B cell (primary cell): Measurements from ENCODE around the gene ARIH2. TPM values are rescaled to one million over a fixed set of nuclear protein-coding genes. Genes with fewer than 3 reads are reported as not detected.

Source experiments
- ATAC-seq: fragments of 200-7000 bp; cut with Tn5 transposase; one replicate; pipeline ENCODE4 v1.10.0; 2021; ENCODE audit warnings: low read depth, mild to moderate bottlenecking, moderate number of reproducible peaks, moderate library complexity
- CTCF ChIA-PET: fragments of 350-600 bp; sonication (Branson Sonifier 250); formaldehyde crosslinking; loops from one replicate; lab custom pipeline; 2021; ENCODE audit warnings: antibody characterized with exemption, inconsistent platforms; lab: Charles Lee
- POLR2A ChIA-PET: fragments of 350-600 bp; sonication (Branson Sonifier 250); formaldehyde crosslinking; loops from one replicate; lab custom pipeline; 2021; ENCODE audit warnings: antibody characterized with exemption; lab: Charles Lee
- DNase-seq: peaks from one replicate; pipeline ENCODE4 v3.0.0; 2013
- H2AFZ ChIP-seq: 2 replicates; pipeline ENCODE4 v1.6.1; 2012; ENCODE audit warnings: mild to moderate bottlenecking, low read depth, low read length; ENCODE audit not compliant: insufficient read depth, poor library complexity, severe bottlenecking
- H3K27ac ChIP-seq, 2 donors: 1 replicate in 1 of 2; 2 replicates in 1 of 2; pipeline ENCODE4 v1.5.1; 2012 to 2013; ENCODE audit warnings: low read length in 2 of 2, mild to moderate bottlenecking in 2 of 2, moderate library complexity in 1 of 2
- H3K27me3 ChIP-seq, 4 experiments: fragments of 200-600 bp in 1 of 4; sonication (generic) in 1 of 4; replicated peaks in 1 of 4; 1 replicate in 2 of 4; 2 replicates in 2 of 4; pipeline versions ENCODE4 v1.6.1 to v1.7.0; 2013 to 2016; ENCODE audit warnings: low read length in 3 of 4, mild to moderate bottlenecking in 2 of 4, mixed read lengths in 1 of 4, moderate library complexity in 1 of 4; ENCODE audit not compliant: insufficient read depth in 4 of 4, control insufficient read depth in 3 of 4; ENCODE audit errors: control extremely low read depth in 1 of 4
- H3K36me3 ChIP-seq, 2 experiments: replicated peaks in 1 of 2; 1 replicate in 1 of 2; 2 replicates in 1 of 2; pipeline versions ENCODE4 v1.6.1 to v1.7.1; 2013; ENCODE audit warnings: low read length in 1 of 2; ENCODE audit not compliant: insufficient read depth in 2 of 2, control insufficient read depth in 1 of 2; ENCODE audit errors: control extremely low read depth in 1 of 2, extremely low read depth in 1 of 2
- H3K4me1 ChIP-seq, 2 donors: fragments of 200-600 bp in 1 of 2; sonication (generic) in 1 of 2; 1 replicate in 1 of 2; 2 replicates in 1 of 2; pipeline versions ENCODE4 v1.5.1 to v1.6.1; 2013 to 2017; ENCODE audit warnings: low read length in 2 of 2; ENCODE audit not compliant: control insufficient read depth in 2 of 2, insufficient read depth in 2 of 2
- H3K4me2 ChIP-seq: replicated peaks from 2 replicates; pipeline ENCODE3; 2012; ENCODE audit warnings: mild to moderate bottlenecking, low read depth, low read length; ENCODE audit not compliant: poor library complexity, severe bottlenecking
- H3K4me3 ChIP-seq, 5 experiments: fragments of 200-600 bp in 1 of 5; sonication (generic) in 1 of 5; 1 replicate in 3 of 5; 2 replicates in 2 of 5; pipeline versions ENCODE4 v1.5.1 to v1.7.0; 2011 to 2016; ENCODE audit warnings: low read length in 4 of 5, mild to moderate bottlenecking in 4 of 5, low read depth in 2 of 5, control low read depth in 1 of 5, moderate library complexity in 1 of 5; ENCODE audit not compliant: insufficient read depth in 1 of 5; ENCODE audit errors: control extremely low read depth in 1 of 5, extremely low read depth in 1 of 5
- H3K79me2 ChIP-seq: fragments of 200-600 bp; sonication (generic); one replicate; pipeline ENCODE4 v1.6.0; 2016; ENCODE audit warnings: low read length; ENCODE audit not compliant: control insufficient read depth, insufficient read depth
- H3K9ac ChIP-seq: fragments of 200-600 bp; sonication (generic); 2 replicates; pipeline ENCODE4 v1.6.1; 2017; ENCODE audit warnings: mild to moderate bottlenecking, low read length, moderate library complexity
- H3K9me3 ChIP-seq, 3 donors: one replicate each; pipeline versions ENCODE4 v1.6.1 to v1.7.1; 2013; ENCODE audit warnings: low read length in 2 of 3; ENCODE audit not compliant: control insufficient read depth in 2 of 3, insufficient read depth in 1 of 3; ENCODE audit errors: control extremely low read depth in 1 of 3
- H4K20me1 ChIP-seq: 2 replicates; pipeline ENCODE4 v1.6.0; 2012; ENCODE audit warnings: mild to moderate bottlenecking, low read length; ENCODE audit not compliant: insufficient read depth, control insufficient read depth, poor library complexity, severe bottlenecking
- H3K27ac Mint-ChIP-seq: one replicate; pipeline ENCODE4 v1.8.0; 2021; ENCODE audit warnings: mixed read lengths
- H3K27me3 Mint-ChIP-seq: one replicate; pipeline ENCODE4 v1.8.0; 2021; ENCODE audit warnings: mixed read lengths
- H3K4me1 Mint-ChIP-seq: one replicate; pipeline ENCODE4 v1.8.0; 2021; ENCODE audit warnings: mixed read lengths
- H3K4me3 Mint-ChIP-seq: one replicate; pipeline ENCODE4 v1.8.0; 2021; ENCODE audit warnings: mixed read lengths
- H3K9me3 Mint-ChIP-seq: one replicate; pipeline ENCODE4 v1.8.0; 2022; ENCODE audit warnings: mixed read lengths; ENCODE audit not compliant: insufficient read depth
- CTCF ChIP-seq: fragments of 200-600 bp; IDR thresholded peaks from one replicate; pipeline ENCODE4 v1.8.0; 2022; ENCODE audit warnings: antibody characterized with exemption, mild to moderate bottlenecking
- EZH2 ChIP-seq: IDR thresholded peaks from 2 replicates; pipeline ENCODE4 v1.6.1; 2012; ENCODE audit warnings: borderline replicate concordance, low read depth, mild to moderate bottlenecking, moderate library complexity, low read length; ENCODE audit not compliant: insufficient read depth, poor library complexity, severe bottlenecking
- WGBS: methylation state at CpG from one replicate; pipeline ENCODE4 v1.1.5; 2013; ENCODE audit warnings: missing lambda C conversion rate; ENCODE audit not compliant: insufficient coverage; 5-methylcytosine and 5-hydroxymethylcytosine counted together
- intact Hi-C: fragments of 100-400 bp; cut with micrococcal nuclease; formaldehyde crosslinking; loops from one replicate; pipeline ENCODE4 v1.10.0; 2022
- polyA plus RNA-seq: library from polyadenylated mRNA; depleted of rRNA; stranded (reverse); fragments of >200 nt; gene quantifications from 2 replicates; pipeline ENCODE4 v1.2.3, GENCODE V29; 2012
- total RNA-seq, 2 donors: library from RNA; stranded (reverse); fragments of 120-200 nt in 1 of 2; gene quantifications; 1 replicate in 1 of 2; 2 replicates in 1 of 2; pipeline versions ENCODE4 v1.2.3 to v1.2.4, GENCODE V29; 2013 to 2022

The ARIH2 gene
- total and polyA plus RNA-seq, 2 donors (not counting 1 experiment from before 2014, with no cell fraction given): 114 to 148 TPM

GRCh38 chr3:48891606-48892005 is 27.0 kb upstream of the ARIH2 start:
- no peak for ATAC-seq
- Histone ChIP-seq H3K4me3 (no peak overlapping the region), H3K9ac (no peak overlapping the region), H3K79me2 (peaks cover 33% of the 10 kb centered on the region), H3K27ac (no peak overlapping the region), H3K36me3 (peaks cover 5 to 6% of the 10 kb centered on the region in 2 experiments), H3K4me1 (no peaks in the 10 kb centered on the region), H3K27me3 (no peaks in the 10 kb centered on the region), H4K20me1 (no peaks in the 10 kb centered on the region), H3K9me3 (no peaks in the 10 kb centered on the region), H3K4me2 (no peak overlapping the region), H2AFZ (no peak overlapping the region)
- POLR2A ChIA-PET: no interaction called here
- Mint-ChIP-seq H3K27ac (no peak overlapping the region), H3K9me3 (no peaks in the 10 kb centered on the region), H3K27me3 (no peaks in the 10 kb centered on the region), H3K4me1 (no peaks in the 10 kb centered on the region), H3K4me3 (no peak overlapping the region)
- CTCF ChIA-PET: no interaction called here
- intact Hi-C loops: no loop called here
- DNase-seq: no peak
- WGBS: 100% methylated on average over 8 of the region's 8 CpGs
- TF ChIP-seq EZH2: no peak
- no peak for TF ChIP-seq CTCF

DNA sequence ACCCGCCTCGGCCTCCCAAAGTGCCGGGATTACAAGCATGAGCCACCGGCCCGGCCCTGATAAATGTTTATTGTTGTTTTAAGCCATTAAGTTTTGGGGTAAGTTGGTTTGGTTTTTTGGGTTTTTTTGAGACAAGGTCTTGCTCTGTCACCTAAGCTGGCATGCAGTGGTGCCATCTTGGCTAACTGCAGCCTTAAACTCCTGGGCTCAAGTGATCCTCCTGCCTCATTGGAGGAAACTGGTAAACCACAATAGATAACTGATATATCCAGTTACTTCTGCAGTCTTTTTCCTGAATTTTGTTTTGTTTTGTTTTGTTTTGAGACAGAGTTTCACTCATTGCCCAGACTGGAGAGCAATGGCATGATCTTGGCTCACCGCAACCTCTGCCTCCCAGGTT is 24.1 kb upstream of the ARIH2 start:
- no peak overlapping the region for H3K9ac ChIP-seq
- no peak overlapping the region for H3K27ac ChIP-seq
- DNase-seq (no peak), ATAC-seq (no peak)
- no peaks in the 10 kb centered on the region for H3K27me3 ChIP-seq
- TF ChIP-seq EZH2: no peak
- TF ChIP-seq CTCF: no peak
- peaks cover 17 to 19% of the 10 kb centered on the region in 2 donors for H3K4me1 ChIP-seq
- no peaks in the 10 kb centered on the region for H4K20me1 ChIP-seq
- no peaks in the 10 kb centered on the region for H3K27me3 Mint-ChIP-seq
- H3K36me3 ChIP-seq: peaks cover 0 to 4% of the 10 kb centered on the region in 2 experiments
- H3K4me3 ChIP-seq: no peak overlapping the region
- H3K9me3 ChIP-seq: no peaks in the 10 kb centered on the region
- CTCF ChIA-PET: interaction anchor here (1.2 kb wide), 1 partner anchor 155 kb away, joined by 3 read pairs; no protein-coding TSS in a partner anchor
- H3K9me3 Mint-ChIP-seq: no peaks in the 10 kb centered on the region
- intact Hi-C loops: no loop called here
- POLR2A ChIA-PET: interaction anchor here (0.6 to 0.7 kb wide), 2 partner anchors 490 to 654 kb away, joined by 4 to 5 read pairs; no protein-coding TSS in a partner anchor
- 100% methylated on average over 3 of the region's 6 CpGs for WGBS
- H3K4me1 Mint-ChIP-seq: peaks cover 25% of the 10 kb centered on the region
- H3K4me3 Mint-ChIP-seq: no peak overlapping the region
- H2AFZ ChIP-seq: no peak overlapping the region
- peaks cover 40% of the 10 kb centered on the region for H3K79me2 ChIP-seq
- no peak overlapping the region for H3K4me2 ChIP-seq
- no peak overlapping the region for H3K27ac Mint-ChIP-seq
